Activated T-cell treated with anti-CD3 and anti-CD28 coated beads, Interleukin-2, amount 50 U/mL, for 24 hours (primary cell): ENCODE data around the gene TTYH3.

Source experiments
- DNase-seq: peaks from one replicate; pipeline ENCODE4 v3.0.0-alpha.2; 2020
- H3K27ac Mint-ChIP-seq: 2 replicates; pipeline ENCODE4 v1.8.0; 2020; ENCODE audit warnings: mild to moderate bottlenecking, mixed read lengths
- H3K27me3 Mint-ChIP-seq: 2 replicates; pipeline ENCODE4 v1.8.0; 2020; ENCODE audit warnings: mixed read lengths
- H3K36me3 Mint-ChIP-seq: 2 replicates; pipeline ENCODE4 v1.8.0; 2020; ENCODE audit warnings: low read depth, mixed read lengths
- H3K4me1 Mint-ChIP-seq: 2 replicates; pipeline ENCODE4 v1.8.0; 2020; ENCODE audit warnings: low read depth, mixed read lengths
- H3K4me3 Mint-ChIP-seq: 2 replicates; pipeline ENCODE4 v1.8.0; 2020; ENCODE audit warnings: mild to moderate bottlenecking, moderate library complexity, mixed read lengths
- H3K9me3 Mint-ChIP-seq: 2 replicates; pipeline ENCODE4 v1.8.0; 2020; ENCODE audit warnings: mixed read lengths

Gene TTYH3

GRCh38 chr7:2651847-2652735, 20.3 kb downstream of the TTYH3 start:
- Mint-ChIP-seq H3K27me3 (no peaks in the 10 kb centered on the region), H3K4me1 (no peaks in the 10 kb centered on the region), H3K36me3 (no peaks in the 10 kb centered on the region), H3K4me3 (no peak overlapping the region), H3K27ac (no peak overlapping the region), H3K9me3 (no peaks in the 10 kb centered on the region)
- DNase-seq, result no peak

- H3K36me3 Mint-ChIP-seq, result no peaks in the 10 kb centered on the region
- no peak overlapping the region for H3K4me3 Mint-ChIP-seq
- H3K9me3 Mint-ChIP-seq, result no peaks in the 10 kb centered on the region
- DNase-seq, result no peak
- no peaks in the 10 kb centered on the region for H3K27me3 Mint-ChIP-seq
- no peak overlapping the region for H3K27ac Mint-ChIP-seq
- no peaks in the 10 kb centered on the region for H3K4me1 Mint-ChIP-seq
Measured at GRCh38 chr7:2652736-2653060, 20.9 kb downstream of the TTYH3 start.

GRCh38 chr7:2654059-2654458, 22.3 kb downstream of the TTYH3 start:
- H3K36me3 Mint-ChIP-seq, result peaks cover 2% of the 10 kb centered on the region
- no peak overlapping the region for H3K27ac Mint-ChIP-seq
- H3K9me3 Mint-ChIP-seq, result no peaks in the 10 kb centered on the region
- no peaks in the 10 kb centered on the region for H3K4me1 Mint-ChIP-seq
- H3K4me3 Mint-ChIP-seq, result no peak overlapping the region
- no peak for DNase-seq
- H3K27me3 Mint-ChIP-seq, result no peaks in the 10 kb centered on the region

- Mint-ChIP-seq H3K9me3 (no peaks in the 10 kb centered on the region), H3K4me3 (no peak overlapping the region), H3K27me3 (no peaks in the 10 kb centered on the region), H3K4me1 (no peaks in the 10 kb centered on the region), H3K36me3 (peaks cover 2% of the 10 kb centered on the region), H3K27ac (no peak overlapping the region)
- no peak for DNase-seq
Measured at GRCh38 chr7:2655870-2656614, 24.3 kb downstream of the TTYH3 start.

GRCh38 chr7:2657208-2657607, 25.4 kb downstream of the TTYH3 start:
- no peaks in the 10 kb centered on the region for H3K4me1 Mint-ChIP-seq
- no peaks in the 10 kb centered on the region for H3K9me3 Mint-ChIP-seq
- no peaks in the 10 kb centered on the region for H3K27me3 Mint-ChIP-seq
- H3K4me3 Mint-ChIP-seq, result no peak overlapping the region
- DNase-seq, result no peak
- no peak overlapping the region for H3K27ac Mint-ChIP-seq
- H3K36me3 Mint-ChIP-seq, result peaks cover 2% of the 10 kb centered on the region

GRCh38 chr7:2657920-2658671, 26.3 kb downstream of the TTYH3 start:
- no peaks in the 10 kb centered on the region for H3K9me3 Mint-ChIP-seq
- no peak overlapping the region for H3K4me3 Mint-ChIP-seq
- H3K27ac Mint-ChIP-seq, result no peak overlapping the region
- peaks cover 5% of the 10 kb centered on the region for H3K36me3 Mint-ChIP-seq
- no peak for DNase-seq
- H3K27me3 Mint-ChIP-seq, result no peaks in the 10 kb centered on the region
- H3K4me1 Mint-ChIP-seq, result no peaks in the 10 kb centered on the region

- Mint-ChIP-seq H3K4me1 (no peaks in the 10 kb centered on the region), H3K36me3 (peaks cover 5% of the 10 kb centered on the region), H3K27ac (no peak overlapping the region), H3K4me3 (no peak overlapping the region), H3K9me3 (no peaks in the 10 kb centered on the region), H3K27me3 (no peaks in the 10 kb centered on the region)
- DNase-seq, result no peak
Measured at GRCh38 chr7:2658941-2659340, 27.2 kb downstream of the TTYH3 start.

- peaks cover 5% of the 10 kb centered on the region for H3K36me3 Mint-ChIP-seq
- H3K27ac Mint-ChIP-seq, result no peak overlapping the region
- H3K9me3 Mint-ChIP-seq, result no peaks in the 10 kb centered on the region
- no peaks in the 10 kb centered on the region for H3K27me3 Mint-ChIP-seq
- H3K4me3 Mint-ChIP-seq, result no peak overlapping the region
- H3K4me1 Mint-ChIP-seq, result no peaks in the 10 kb centered on the region
- no peak for DNase-seq
Measured at GRCh38 chr7:2659556-2660358, 28.0 kb downstream of the TTYH3 start.

GRCh38 chr7:2660359-2661095, 28.7 kb downstream of the TTYH3 start:
- H3K27ac Mint-ChIP-seq, result no peak overlapping the region

GRCh38 chr7:2661096-2661449, 29.3 kb downstream of the TTYH3 start:
- H3K4me3 Mint-ChIP-seq, result no peak overlapping the region
- H3K27ac Mint-ChIP-seq, result no peak overlapping the region
- H3K27me3 Mint-ChIP-seq, result peaks cover 3% of the 10 kb centered on the region
- peaks cover 5% of the 10 kb centered on the region for H3K36me3 Mint-ChIP-seq
- no peaks in the 10 kb centered on the region for H3K4me1 Mint-ChIP-seq
- H3K9me3 Mint-ChIP-seq, result no peaks in the 10 kb centered on the region
- DNase-seq, result no peak

More at GRCh38 chr7:2660359-2661095, 28.7 kb downstream of the TTYH3 start:
- Mint-ChIP-seq H3K27me3 (peaks cover 3% of the 10 kb centered on the region), H3K9me3 (no peaks in the 10 kb centered on the region), H3K36me3 (peaks cover 5% of the 10 kb centered on the region), H3K4me1 (no peaks in the 10 kb centered on the region), H3K4me3 (no peak overlapping the region)
- DNase-seq, result no peak

- no peak overlapping the region for H3K27ac Mint-ChIP-seq
- no peak for DNase-seq
- no peaks in the 10 kb centered on the region for H3K9me3 Mint-ChIP-seq
- H3K4me3 Mint-ChIP-seq, result no peak overlapping the region
- H3K4me1 Mint-ChIP-seq, result no peaks in the 10 kb centered on the region
- H3K36me3 Mint-ChIP-seq, result peaks cover 5% of the 10 kb centered on the region
- H3K27me3 Mint-ChIP-seq, result peaks cover 6% of the 10 kb centered on the region
Measured at GRCh38 chr7:2661602-2662272, 30.0 kb downstream of the TTYH3 start.

GRCh38 chr7:2662273-2663120, 30.7 kb downstream of the TTYH3 start:
- DNase-seq, result no peak
- no peaks in the 10 kb centered on the region for H3K4me1 Mint-ChIP-seq
- peaks cover 5% of the 10 kb centered on the region for H3K36me3 Mint-ChIP-seq
- H3K9me3 Mint-ChIP-seq, result no peaks in the 10 kb centered on the region
- no peak overlapping the region for H3K4me3 Mint-ChIP-seq
- no peak overlapping the region for H3K27ac Mint-ChIP-seq
- H3K27me3 Mint-ChIP-seq, result peaks cover 12% of the 10 kb centered on the region
